Endothelial cell of umbilical vein (primary cell): ENCODE data around the gene RGS7BP. TPM values are rescaled to one million over a fixed set of nuclear protein-coding genes. Genes with fewer than 3 reads are reported as not detected.

Source experiments
- BruUV-seq: library from RNA; stranded (reverse); fragments of 400-500 nt; replicated peaks from 2 replicates; lab custom pipeline; 2021; lab: Mats Ljungman, UMichigan
- CTCF ChIA-PET: fragments of 300-600, 350-600 bp; sonication (Branson Sonifier 250); formaldehyde crosslinking; loops from one replicate; lab custom pipeline; 2021; ENCODE audit warnings: antibody characterized with exemption, inconsistent platforms; lab: Charles Lee
- POLR2A ChIA-PET: fragments of 300-600, 350-600 bp; sonication (Branson Sonifier 250); formaldehyde crosslinking; loops from one replicate; lab custom pipeline; 2021; ENCODE audit warnings: antibody characterized with exemption, inconsistent platforms; lab: Charles Lee
- DNase-seq: peaks from one replicate; pipeline ENCODE4 v3.0.0-alpha.2; 2011; ENCODE audit warnings: low read depth, low spot score
- FAIRE-seq: peaks from 2 replicates; lab custom pipeline; 2011; peaks lifted over from hg19 to GRCh38; lab: Jason Lieb, UNC
- H2AFZ ChIP-seq: 2 replicates; pipeline ENCODE4 v1.6.0; 2012; ENCODE audit warnings: low read depth, low read length, control low read depth, inconsistent platforms
- H3K27ac ChIP-seq: 2 replicates; pipeline ENCODE4 v1.5.1; 2011; ENCODE audit warnings: low read depth, mild to moderate bottlenecking, control low read depth, low read length, moderate library complexity; ENCODE audit not compliant: insufficient read depth
- H3K27me3 ChIP-seq, 2 experiments: 2 replicates each; pipeline versions ENCODE4 v1.6.0 to v1.6.1; 2011; ENCODE audit warnings: low read length in 2 of 2, mixed read lengths in 1 of 2; ENCODE audit not compliant: control insufficient read depth in 2 of 2, insufficient read depth in 2 of 2
- H3K36me3 ChIP-seq, 2 experiments: 2 replicates in 1 of 2; 3 replicates in 1 of 2; pipeline ENCODE4 v1.5.1; 2011; ENCODE audit warnings: low read length in 2 of 2, mild to moderate bottlenecking in 1 of 2, moderate library complexity in 1 of 2; ENCODE audit not compliant: control insufficient read depth in 2 of 2, insufficient read depth in 2 of 2; ENCODE audit errors: extremely low read depth in 1 of 2
- H3K4me1 ChIP-seq: 3 replicates; pipeline ENCODE4 v1.5.1; 2011; ENCODE audit warnings: mild to moderate bottlenecking, low read length; ENCODE audit not compliant: control insufficient read depth, insufficient read depth; ENCODE audit errors: extremely low read depth
- H3K4me2 ChIP-seq: 2 replicates; pipeline ENCODE4 v1.6.1; 2011; ENCODE audit warnings: low read length, control low read depth, mixed read lengths; ENCODE audit not compliant: insufficient read depth
- H3K4me3 ChIP-seq, 3 experiments: fragments of 200-600 bp in 1 of 3; sonication (generic), shearing (Covaris generic) in 1 of 3; replicated peaks in 1 of 3; 2 replicates each; pipeline ENCODE4 v1.5.1; 2011 to 2016; ENCODE audit warnings: control low read depth in 3 of 3, low read length in 3 of 3, mild to moderate bottlenecking in 2 of 3, inconsistent platforms in 1 of 3, low read depth in 1 of 3, moderate library complexity in 1 of 3; ENCODE audit not compliant: insufficient read depth in 1 of 3
- H3K79me2 ChIP-seq: 2 replicates; pipeline ENCODE4 v1.6.0; 2012; ENCODE audit warnings: low read length, inconsistent platforms; ENCODE audit not compliant: control insufficient read depth, insufficient read depth
- H3K9ac ChIP-seq: replicated peaks from 2 replicates; pipeline ENCODE3; 2011; ENCODE audit warnings: low read length, control low read depth; ENCODE audit not compliant: insufficient read depth; ENCODE audit errors: extremely low read depth
- H3K9me1 ChIP-seq: replicated peaks from 3 replicates; pipeline ENCODE4 v1.6.0; 2011; ENCODE audit warnings: mild to moderate bottlenecking, low read length; ENCODE audit not compliant: control insufficient read depth, insufficient read depth; ENCODE audit errors: extremely low read depth
- H3K9me3 ChIP-seq: replicated peaks from 2 replicates; pipeline ENCODE4 v1.5.1; 2012; ENCODE audit warnings: low read length, inconsistent platforms; ENCODE audit not compliant: control insufficient read depth, insufficient read depth
- H4K20me1 ChIP-seq: replicated peaks from 2 replicates; pipeline ENCODE3; 2011; ENCODE audit warnings: mild to moderate bottlenecking, low read length; ENCODE audit not compliant: control insufficient read depth, insufficient read depth; ENCODE audit errors: extremely low read depth
- EZH2 ChIP-seq: IDR thresholded peaks from 2 replicates; pipeline ENCODE4 v1.6.1; 2012; ENCODE audit warnings: borderline replicate concordance, low read depth, mild to moderate bottlenecking, moderate library complexity, low read length, inconsistent platforms; ENCODE audit not compliant: severe bottlenecking
- GATA2 ChIP-seq: IDR thresholded peaks from 2 replicates; pipeline ENCODE4 v1.7.0; 2011; ENCODE audit warnings: low read depth, mild to moderate bottlenecking, moderate library complexity, mixed read lengths, low read length; ENCODE audit not compliant: insufficient read length, insufficient read depth
- JUN ChIP-seq: IDR thresholded peaks from 2 replicates; pipeline ENCODE4 v1.6.1; 2011; ENCODE audit warnings: borderline replicate concordance, low read depth; ENCODE audit not compliant: insufficient read length, insufficient read depth
- MYC ChIP-seq: IDR thresholded peaks from one replicate; pipeline ENCODE4 v1.6.1; 2011; ENCODE audit warnings: mild to moderate bottlenecking, low read depth, low read length
- POLR2A ChIP-seq: IDR thresholded peaks from 2 replicates; pipeline ENCODE4 v1.6.1; 2012; ENCODE audit warnings: low read depth, mild to moderate bottlenecking, control low read depth, low read length
- dilution Hi-C: fragments of 300-500 bp; cut with MboI; formaldehyde crosslinking; loops from one replicate; pipeline ENCODE4 v1.15.0; 2019; ENCODE audit warnings: low sequenced_read_pairs; ENCODE audit not compliant: extremely low pct_ligation_motif_present
- intact Hi-C: fragments of 100-400 bp; cut with micrococcal nuclease; formaldehyde crosslinking; loops from one replicate; pipeline ENCODE4 v1.10.0; 2022
- polyA plus RNA-seq, 4 experiments: library from polyadenylated mRNA; depleted of rRNA in 3 of 4; stranded (reverse) in 3 of 4; unstranded in 1 of 4; fragments of >200 nt; gene quantifications; 2 replicates each; pipeline versions ENCODE4 v1.2.1 to v1.2.3, GENCODE V29; 2011 to 2012; ENCODE audit warnings: missing spikeins in 1 of 4
- total RNA-seq: library from RNA; stranded (reverse); gene quantifications from 2 replicates; pipeline ENCODE4 v1.2.3, GENCODE V29; 2021
- TF ChIP-seq, protein P1 (sequence below), 2 donors: IDR thresholded peaks; 1 replicate in 1 of 2; 2 replicates in 1 of 2; pipeline ENCODE4 v1.5.1; 2011; ENCODE audit warnings: low read length in 2 of 2, mild to moderate bottlenecking in 2 of 2, moderate library complexity in 2 of 2, control low read depth in 1 of 2, inconsistent platforms in 1 of 2, low read depth in 1 of 2; ENCODE audit not compliant: insufficient read depth in 1 of 2; ENCODE audit errors: extremely low read depth in 1 of 2
- TF ChIP-seq, protein P2 (sequence below): IDR thresholded peaks from 2 replicates; pipeline ENCODE4 v1.6.1; 2011; ENCODE audit not compliant: insufficient read depth, insufficient read length

The RGS7BP gene
- total and polyA plus RNA-seq, 2 donors (not counting 3 experiments of a cell fraction or from before 2014, with no cell fraction given): 0.51 to 2.0 TPM

GRCh38 chr5:64576250-64576649 is 70.4 kb downstream of the RGS7BP start:
- no peak overlapping the region for H2AFZ ChIP-seq
- no peaks in the 10 kb centered on the region for H3K9me1 ChIP-seq
- H3K79me2 ChIP-seq: no peaks in the 10 kb centered on the region
- H3K4me3 ChIP-seq: no peak overlapping the region
- dilution Hi-C loops (no loop called here), intact Hi-C loops (no loop called here)
- no peak overlapping the region for H3K9ac ChIP-seq
- no peak for TF ChIP-seq EZH2
- no peak for TF ChIP-seq MYC
- TF ChIP-seq, protein P1, sequence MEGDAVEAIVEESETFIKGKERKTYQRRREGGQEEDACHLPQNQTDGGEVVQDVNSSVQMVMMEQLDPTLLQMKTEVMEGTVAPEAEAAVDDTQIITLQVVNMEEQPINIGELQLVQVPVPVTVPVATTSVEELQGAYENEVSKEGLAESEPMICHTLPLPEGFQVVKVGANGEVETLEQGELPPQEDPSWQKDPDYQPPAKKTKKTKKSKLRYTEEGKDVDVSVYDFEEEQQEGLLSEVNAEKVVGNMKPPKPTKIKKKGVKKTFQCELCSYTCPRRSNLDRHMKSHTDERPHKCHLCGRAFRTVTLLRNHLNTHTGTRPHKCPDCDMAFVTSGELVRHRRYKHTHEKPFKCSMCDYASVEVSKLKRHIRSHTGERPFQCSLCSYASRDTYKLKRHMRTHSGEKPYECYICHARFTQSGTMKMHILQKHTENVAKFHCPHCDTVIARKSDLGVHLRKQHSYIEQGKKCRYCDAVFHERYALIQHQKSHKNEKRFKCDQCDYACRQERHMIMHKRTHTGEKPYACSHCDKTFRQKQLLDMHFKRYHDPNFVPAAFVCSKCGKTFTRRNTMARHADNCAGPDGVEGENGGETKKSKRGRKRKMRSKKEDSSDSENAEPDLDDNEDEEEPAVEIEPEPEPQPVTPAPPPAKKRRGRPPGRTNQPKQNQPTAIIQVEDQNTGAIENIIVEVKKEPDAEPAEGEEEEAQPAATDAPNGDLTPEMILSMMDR (IDR thresholded peaks at IDR 0.05; ENCODE audit: extremely low read depth in 1 of 2, insufficient read depth in 1 of 2, low read depth in 1 of 2, low read length in 2 of 2): no peak
- TF ChIP-seq GATA2: no peak
- no peak for TF ChIP-seq JUN
- no peaks in the 10 kb centered on the region for H3K9me3 ChIP-seq
- no peaks in the 10 kb centered on the region for H3K36me3 ChIP-seq
- DNase-seq (no peak), FAIRE-seq (no peak)
- H4K20me1 ChIP-seq: no peaks in the 10 kb centered on the region
- no peak overlapping the region for H3K4me2 ChIP-seq
- H3K27ac ChIP-seq: no peak overlapping the region
- ChIA-PET POLR2A (no interaction called here), CTCF (interaction anchor here (1.6 kb wide), 1 partner anchor 19 kb away, joined by 7 read pairs; no protein-coding TSS in a partner anchor)
- H3K27me3 ChIP-seq: no peaks in the 10 kb centered on the region
- BruUV-seq: no TSS peak
- H3K4me1 ChIP-seq: no peaks in the 10 kb centered on the region

GRCh38 chr5:64585646-64586045 is 79.8 kb downstream of the RGS7BP start:
- H3K4me2 ChIP-seq: no peak overlapping the region
- BruUV-seq: no TSS peak
- no peak overlapping the region for H2AFZ ChIP-seq
- H3K27me3 ChIP-seq: peaks cover 2 to 4% of the 10 kb centered on the region in 2 experiments
- H3K4me1 ChIP-seq: peaks cover 3% of the 10 kb centered on the region
- FAIRE-seq (no peak), DNase-seq (no peak)
- no peaks in the 10 kb centered on the region for H3K9me1 ChIP-seq
- ChIA-PET CTCF (interaction anchor here (1.2 kb wide), 1 partner anchor 9 kb away, joined by 4 read pairs; no protein-coding TSS in a partner anchor), POLR2A (no interaction called here)
- H4K20me1 ChIP-seq: no peaks in the 10 kb centered on the region
- H3K36me3 ChIP-seq: no peaks in the 10 kb centered on the region
- H3K9ac ChIP-seq: no peak overlapping the region
- intact Hi-C loops (no loop called here), dilution Hi-C loops (no loop called here)
- no peak overlapping the region for H3K4me3 ChIP-seq
- TF ChIP-seq, protein P2, sequence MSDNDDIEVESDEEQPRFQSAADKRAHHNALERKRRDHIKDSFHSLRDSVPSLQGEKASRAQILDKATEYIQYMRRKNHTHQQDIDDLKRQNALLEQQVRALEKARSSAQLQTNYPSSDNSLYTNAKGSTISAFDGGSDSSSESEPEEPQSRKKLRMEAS: no peak
- TF ChIP-seq, protein P1 (IDR thresholded peaks at IDR 0.05; ENCODE audit: extremely low read depth in 1 of 2, insufficient read depth in 1 of 2, low read depth in 1 of 2, low read length in 2 of 2): no peak
- TF ChIP-seq JUN: no peak
- TF ChIP-seq POLR2A: no peak
- no peak overlapping the region for H3K27ac ChIP-seq
- no peaks in the 10 kb centered on the region for H3K79me2 ChIP-seq
- no peaks in the 10 kb centered on the region for H3K9me3 ChIP-seq
